HFFc6 (cell line): ENCODE data around the gene HAO1. TPM values are rescaled to one million over a fixed set of nuclear protein-coding genes. Genes with fewer than 3 reads are reported as not detected.

Experiments used
- DNase-seq: peaks from one replicate; pipeline ENCODE4 v3.0.0-alpha.2; 2018
- H3K27ac Mint-ChIP-seq: 2 replicates; pipeline ENCODE4 v1.8.0; 2020; ENCODE audit warnings: mild to moderate bottlenecking, mixed read lengths
- H3K27me3 Mint-ChIP-seq: 2 replicates; pipeline ENCODE4 v1.8.0; 2021; ENCODE audit warnings: mild to moderate bottlenecking, moderate library complexity, mixed read lengths; ENCODE audit not compliant: insufficient read depth
- H3K36me3 Mint-ChIP-seq: 2 replicates; pipeline ENCODE4 v1.8.0; 2021; ENCODE audit warnings: low read depth, mixed read lengths
- H3K4me1 Mint-ChIP-seq: 2 replicates; pipeline ENCODE4 v1.8.0; 2020; ENCODE audit warnings: low read depth, mixed read lengths
- H3K4me3 Mint-ChIP-seq: 2 replicates; pipeline ENCODE4 v1.8.0; 2020; ENCODE audit warnings: mild to moderate bottlenecking, moderate library complexity, mixed read lengths
- H3K9me3 Mint-ChIP-seq: 2 replicates; pipeline ENCODE4 v1.8.0; 2020; ENCODE audit warnings: mild to moderate bottlenecking, mixed read lengths
- CTCF ChIP-seq: fragments of 200-600 bp; sonication (generic); IDR thresholded peaks from 2 replicates; pipeline ENCODE4 v1.5.0; 2021; ENCODE audit warnings: antibody characterized with exemption, mild to moderate bottlenecking
- total RNA-seq, 6 experiments: library from RNA; stranded (reverse); fragmentation: NEBNext Ultra II Directional; extraction: Animal tissue kit (Norgen Biotek cat#: 25700); gene quantifications; 2 replicates in 1 of 6; 3 replicates in 5 of 6; pipeline ENCODE4 v1.2.3, GENCODE V29; 2021

The HAO1 gene
- total RNA-seq, 6 experiments from 2014 or later = not detected

GRCh38 chr20:7926767-7927166, 13.5 kb downstream of the HAO1 start:
- Mint-ChIP-seq H3K9me3 (no peaks in the 10 kb centered on the region), H3K4me3 (no peak overlapping the region), H3K27me3 (peaks cover 12% of the 10 kb centered on the region), H3K4me1 (peaks cover 28% of the 10 kb centered on the region), H3K27ac (no peak overlapping the region), H3K36me3 (no peaks in the 10 kb centered on the region)
- peak; percentile 80 for TF ChIP-seq CTCF
- peak; percentile 25 for DNase-seq

DNA sequence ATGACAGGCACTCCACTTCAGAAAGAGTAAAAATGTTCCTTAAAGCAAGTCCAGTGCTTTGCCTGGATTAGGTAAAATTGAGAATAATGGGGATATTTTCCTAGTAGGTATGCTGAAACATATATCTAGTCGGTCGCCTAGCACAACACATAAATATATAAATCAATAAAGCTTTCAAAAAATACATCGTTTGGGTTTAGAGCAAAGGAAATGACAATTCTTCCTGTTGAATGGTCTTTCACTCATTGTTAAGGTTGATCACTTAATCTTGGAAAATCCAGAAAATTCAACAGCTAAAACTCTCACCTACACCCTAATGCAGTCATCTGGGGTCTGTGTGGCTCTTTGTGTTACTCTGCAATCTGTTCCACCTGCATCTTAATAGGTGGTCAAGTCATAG, 13.9 kb downstream of the HAO1 start:
- no peak overlapping the region for H3K4me3 Mint-ChIP-seq
- DNase-seq = no peak
- no peaks in the 10 kb centered on the region for H3K9me3 Mint-ChIP-seq
- H3K27me3 Mint-ChIP-seq = peaks cover 9% of the 10 kb centered on the region
- no peaks in the 10 kb centered on the region for H3K36me3 Mint-ChIP-seq
- TF ChIP-seq CTCF = no peak
- no peak overlapping the region for H3K27ac Mint-ChIP-seq
- peaks cover 28% of the 10 kb centered on the region for H3K4me1 Mint-ChIP-seq

- no peaks in the 10 kb centered on the region for H3K36me3 Mint-ChIP-seq
- peaks cover 28% of the 10 kb centered on the region for H3K4me1 Mint-ChIP-seq
- peak; percentile 93 for DNase-seq
- no peak overlapping the region for H3K4me3 Mint-ChIP-seq
- H3K27me3 Mint-ChIP-seq = peaks cover 9% of the 10 kb centered on the region; the same call in 1 of the 2 replicates
- H3K27ac Mint-ChIP-seq = peak overlapping the region; percentile 77
- no peak for TF ChIP-seq CTCF
- H3K9me3 Mint-ChIP-seq = no peaks in the 10 kb centered on the region
Observed at GRCh38 chr20:7924692-7925091, 15.6 kb downstream of the HAO1 start.

- no peak overlapping the region for H3K27ac Mint-ChIP-seq
- H3K4me3 Mint-ChIP-seq = no peak overlapping the region
- peaks cover 20% of the 10 kb centered on the region for H3K4me1 Mint-ChIP-seq
- peaks cover 3% of the 10 kb centered on the region for H3K27me3 Mint-ChIP-seq
- DNase-seq = no peak
- H3K9me3 Mint-ChIP-seq = no peaks in the 10 kb centered on the region
- no peaks in the 10 kb centered on the region for H3K36me3 Mint-ChIP-seq
- TF ChIP-seq CTCF = no peak
Observed at GRCh38 chr20:7916648-7917047, 23.6 kb downstream of the HAO1 start.

DNA sequence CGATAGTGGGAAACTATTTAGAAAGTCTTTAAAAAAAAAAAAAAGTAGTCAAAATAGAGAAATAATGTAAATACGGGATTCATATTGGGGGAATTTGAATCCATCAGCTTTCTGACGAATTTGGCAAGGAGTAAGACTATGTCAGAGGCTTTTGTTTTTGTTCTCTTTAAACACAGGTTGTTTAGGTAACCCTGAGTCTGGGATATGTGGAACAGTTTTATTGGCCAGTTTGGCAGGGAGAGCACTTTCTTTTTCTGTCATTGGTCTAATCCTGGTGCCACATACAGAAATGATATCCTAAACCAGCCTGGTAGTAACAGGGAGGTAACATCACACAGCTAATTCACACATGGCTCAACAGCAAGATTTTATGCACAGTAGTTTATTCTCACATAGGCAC, 27.7 kb downstream of the HAO1 start:
- Mint-ChIP-seq H3K27me3 (peaks cover under 1% of the 10 kb centered on the region), H3K4me1 (peaks cover 17% of the 10 kb centered on the region; the same call in 1 of the 2 replicates), H3K9me3 (no peaks in the 10 kb centered on the region), H3K36me3 (no peaks in the 10 kb centered on the region), H3K27ac (no peak overlapping the region), H3K4me3 (no peak overlapping the region)
- no peak for DNase-seq
- no peak for TF ChIP-seq CTCF
